Neural crest cell (in vitro differentiated cells): Measurements from ENCODE around the gene BID. TPM values are rescaled to one million over a fixed set of nuclear protein-coding genes. Genes with fewer than 3 reads are reported as not detected.

Experiments
- DNase-seq: peaks from one replicate; pipeline ENCODE4 v3.0.0; 2021; ENCODE audit warnings: low read depth, mixed read lengths, low spot score
- H3K27ac Mint-ChIP-seq: one replicate; pipeline ENCODE4 v1.8.0; 2021; ENCODE audit warnings: mild to moderate bottlenecking, mixed read lengths; ENCODE audit not compliant: unreplicated experiment
- H3K27me3 Mint-ChIP-seq: 2 replicates; pipeline ENCODE4 v1.8.0; 2021; ENCODE audit warnings: low read depth, mild to moderate bottlenecking, mixed read lengths
- H3K36me3 Mint-ChIP-seq: 2 replicates; pipeline ENCODE4 v1.8.0; 2021; ENCODE audit warnings: low read depth, mild to moderate bottlenecking, mixed read lengths
- H3K4me1 Mint-ChIP-seq: 2 replicates; pipeline ENCODE4 v1.8.0; 2021; ENCODE audit warnings: mixed read lengths
- H3K4me3 Mint-ChIP-seq: one replicate; pipeline ENCODE4 v1.8.0; 2021; ENCODE audit warnings: mild to moderate bottlenecking, mixed read lengths
- H3K9me3 Mint-ChIP-seq: 2 replicates; pipeline ENCODE4 v1.8.0; 2021; ENCODE audit warnings: mixed read lengths
- CTCF ChIP-seq: fragments of 200-600 bp; sonication (generic); conservative IDR thresholded peaks from 2 replicates; pipeline ENCODE4 v1.5.0; 2021; ENCODE audit warnings: antibody characterized with exemption, mild to moderate bottlenecking
- total RNA-seq: library from RNA; stranded (reverse); gene quantifications from 2 replicates; pipeline ENCODE4 v1.2.1, GENCODE V29; 2021

The BID gene
- total RNA-seq, 1 donor from 2014 or later, result 26.5 TPM

GRCh38 chr22:17818649-17819048 is 44.4 kb upstream of the BID start:
- Mint-ChIP-seq H3K27me3 (no peaks in the 10 kb centered on the region), H3K4me3 (no peak overlapping the region), H3K36me3 (peaks cover 10% of the 10 kb centered on the region), H3K4me1 (no peaks in the 10 kb centered on the region), H3K27ac (no peak overlapping the region), H3K9me3 (no peaks in the 10 kb centered on the region)
- TF ChIP-seq CTCF, result no peak
- no peak for DNase-seq

GRCh38 chr22:17818180-17818579 is 43.9 kb upstream of the BID start:
- Mint-ChIP-seq H3K27ac (no peak overlapping the region), H3K36me3 (peaks cover 10% of the 10 kb centered on the region), H3K9me3 (no peaks in the 10 kb centered on the region), H3K4me3 (no peak overlapping the region), H3K27me3 (no peaks in the 10 kb centered on the region), H3K4me1 (no peaks in the 10 kb centered on the region)
- no peak for DNase-seq
- TF ChIP-seq CTCF, result no peak

- Mint-ChIP-seq H3K9me3 (no peaks in the 10 kb centered on the region), H3K36me3 (peaks cover 10% of the 10 kb centered on the region), H3K4me1 (no peaks in the 10 kb centered on the region), H3K4me3 (no peak overlapping the region), H3K27ac (peak overlapping the region; percentile 57), H3K27me3 (no peaks in the 10 kb centered on the region)
- no peak for DNase-seq
- no peak for TF ChIP-seq CTCF
These were observed 43.3 kb upstream of the BID start for GRCh38 chr22:17817511-17818065.

- DNase-seq, result no peak
- Mint-ChIP-seq H3K4me1 (no peaks in the 10 kb centered on the region), H3K27ac (peak overlapping the region; percentile 57), H3K36me3 (peaks cover 10% of the 10 kb centered on the region), H3K27me3 (no peaks in the 10 kb centered on the region), H3K9me3 (no peaks in the 10 kb centered on the region), H3K4me3 (no peak overlapping the region)
- no peak for TF ChIP-seq CTCF
These were observed 42.8 kb upstream of the BID start for GRCh38 chr22:17817079-17817478.

GRCh38 chr22:17816649-17817048 is 42.4 kb upstream of the BID start:
- no peaks in the 10 kb centered on the region for H3K27me3 Mint-ChIP-seq
- DNase-seq, result no peak

More at GRCh38 chr22:17816649-17817048, 42.4 kb upstream of the BID start:
- H3K27ac Mint-ChIP-seq, result no peak overlapping the region
- H3K36me3 Mint-ChIP-seq, result peaks cover 10% of the 10 kb centered on the region
- no peak for TF ChIP-seq CTCF
- H3K9me3 Mint-ChIP-seq, result no peaks in the 10 kb centered on the region
- H3K4me1 Mint-ChIP-seq, result no peaks in the 10 kb centered on the region
- no peak overlapping the region for H3K4me3 Mint-ChIP-seq
